Panc1 (cell line): ENCODE results near the gene ENTREP1. TPM values are rescaled to one million over a fixed set of nuclear protein-coding genes. Genes with fewer than 3 reads are reported as not detected.

ENCODE experiments used
- ATAC-seq: fragments of 200-7000 bp; cut with Tn5 transposase; 2 replicates; pipeline ENCODE4 v1.9.1; 2020; ENCODE audit warnings: mild to moderate bottlenecking, moderate library complexity
- BruUV-seq: library from RNA; stranded (reverse); fragments of 400-500 nt; replicated peaks from 2 replicates; lab custom pipeline; 2021; lab: Mats Ljungman, UMichigan
- CTCF ChIA-PET: fragments of 300-600 bp; sonication (Branson Sonifier 250); formaldehyde crosslinking; loops from one replicate; lab custom pipeline; 2022; ENCODE audit warnings: antibody characterized with exemption; lab: Charles Lee
- POLR2A ChIA-PET: fragments of 300-600 bp; sonication (Branson Sonifier 250); formaldehyde crosslinking; loops from one replicate; lab custom pipeline; 2022; ENCODE audit warnings: antibody characterized with exemption; lab: Charles Lee
- DNase-seq: peaks from one replicate; pipeline ENCODE4 v3.0.0-alpha.2; 2010; ENCODE audit warnings: low read depth, low spot score
- H3K27ac ChIP-seq: 2 replicates; pipeline ENCODE4 v1.5.1; 2011; ENCODE audit warnings: mild to moderate bottlenecking, low read length, inconsistent platforms
- H3K27me3 ChIP-seq: fragments of 200-500 bp; sonication (Bioruptor generic); 2 replicates; pipeline ENCODE4 v1.6.0; 2014; ENCODE audit warnings: low read length, inconsistent platforms; ENCODE audit not compliant: control insufficient read depth, insufficient read depth
- H3K36me3 ChIP-seq: fragments of 200-500 bp; sonication (Bioruptor generic); 2 replicates; pipeline ENCODE4 v1.5.1; 2014; ENCODE audit warnings: inconsistent platforms, mild to moderate bottlenecking, low read length, moderate library complexity; ENCODE audit not compliant: control insufficient read depth, insufficient read depth
- H3K4me1 ChIP-seq: 2 replicates; pipeline ENCODE4 v1.5.1; 2011; ENCODE audit warnings: inconsistent platforms, mild to moderate bottlenecking, low read length, moderate library complexity; ENCODE audit not compliant: control insufficient read depth, insufficient read depth
- H3K4me3 ChIP-seq, 2 experiments: 2 replicates each; pipeline ENCODE4 v1.5.1; 2011 to 2012; ENCODE audit warnings: low read depth in 2 of 2, low read length in 2 of 2, mild to moderate bottlenecking in 2 of 2, inconsistent platforms in 1 of 2, moderate library complexity in 1 of 2
- H3K9me3 ChIP-seq: fragments of 200-500 bp; sonication (Bioruptor generic); 2 replicates; pipeline ENCODE4 v1.5.1; 2014; ENCODE audit warnings: low read depth, mild to moderate bottlenecking, inconsistent platforms, low read length, moderate library complexity; ENCODE audit not compliant: control insufficient read depth, insufficient read depth
- CTCF ChIP-seq: fragments of 450-650 bp; IDR thresholded peaks from 2 replicates; pipeline ENCODE4 v1.5.1; 2017; ENCODE audit warnings: mild to moderate bottlenecking
- POLR2AphosphoS5 ChIP-seq: IDR thresholded peaks from 2 replicates; pipeline ENCODE4 v1.6.1; 2012; ENCODE audit warnings: mild to moderate bottlenecking, low read depth, low read length, moderate library complexity
- REST ChIP-seq, 2 experiments: IDR thresholded peaks; 2 replicates each; pipeline ENCODE4 v1.6.1; 2011 to 2012; ENCODE audit warnings: low read depth in 2 of 2, control low read depth in 1 of 2, low read length in 1 of 2, mild to moderate bottlenecking in 1 of 2, moderate library complexity in 1 of 2; ENCODE audit not compliant: insufficient read depth in 1 of 2
- SIN3A ChIP-seq: IDR thresholded peaks from 2 replicates; pipeline ENCODE4 v1.6.1; 2012; ENCODE audit warnings: low read depth, mild to moderate bottlenecking, low read length, moderate library complexity, borderline replicate concordance; ENCODE audit not compliant: insufficient read depth
- TCF7L2 ChIP-seq: IDR thresholded peaks from 2 replicates; pipeline ENCODE4 v1.6.1; 2011; ENCODE audit warnings: mild to moderate bottlenecking, low read depth, low read length, inconsistent platforms
- in situ Hi-C: cut with HindIII; loops from 2 replicates; pipeline ENCODE4 v1.10.0; 2016; ENCODE audit warnings: low sequenced_read_pairs, low pct_unique_long_range_greater_than_20kb
- intact Hi-C: fragments of 100-400 bp; cut with micrococcal nuclease; formaldehyde crosslinking; loops from one replicate; pipeline ENCODE4 v1.10.0; 2022; ENCODE audit not compliant: unreplicated experiment
- total RNA-seq: library from RNA; stranded (reverse); gene quantifications from one replicate; pipeline ENCODE4 v1.2.1, GENCODE V29; 2021; ENCODE audit not compliant: unreplicated experiment

The ENTREP1 gene
- total RNA-seq, 1 experiment from 2014 or later: 0.13 TPM

GRCh38 chr9:69388596-69388995 is 63.6 kb downstream of the ENTREP1 start:
- ChIA-PET CTCF (no interaction called here), POLR2A (no interaction called here)
- Histone ChIP-seq H3K27me3 (no peaks in the 10 kb centered on the region), H3K36me3 (no peaks in the 10 kb centered on the region), H3K4me1 (no peaks in the 10 kb centered on the region), H3K9me3 (no peaks in the 10 kb centered on the region), H3K27ac (no peak overlapping the region), H3K4me3 (no peak overlapping the region)
- ATAC-seq: no peak
- intact Hi-C loops: no loop called here
- no TSS peak for BruUV-seq
- DNase-seq: no peak
- no peak for TF ChIP-seq SIN3A
- TF ChIP-seq CTCF: no peak
- TF ChIP-seq TCF7L2: no peak
- no peak for TF ChIP-seq POLR2AphosphoS5
- TF ChIP-seq REST (IDR thresholded peaks at IDR 0.05; ENCODE audit: insufficient read depth in 1 of 2, low read depth in 2 of 2, low read length in 1 of 2): no peak
- in situ Hi-C loops: no loop called here

- CTCF ChIA-PET: no interaction called here
- POLR2A ChIA-PET: no interaction called here
- Histone ChIP-seq H3K36me3 (no peaks in the 10 kb centered on the region), H3K27me3 (no peaks in the 10 kb centered on the region), H3K27ac (no peak overlapping the region), H3K4me1 (no peaks in the 10 kb centered on the region), H3K4me3 (no peak overlapping the region), H3K9me3 (no peaks in the 10 kb centered on the region)
- TF ChIP-seq REST (IDR thresholded peaks at IDR 0.05; ENCODE audit: insufficient read depth in 1 of 2, low read depth in 2 of 2, low read length in 1 of 2): no peak
- in situ Hi-C loops: no loop called here
- intact Hi-C loops: no loop called here
- BruUV-seq: no TSS peak
- ATAC-seq (no peak), DNase-seq (no peak)
Observed at GRCh38 chr9:69389437-69389995, 64.5 kb downstream of the ENTREP1 start.
